Endothelial cell of umbilical vein (primary cell): ENCODE measurements around the gene RORB. TPM values are rescaled to one million over a fixed set of nuclear protein-coding genes. Genes with fewer than 3 reads are reported as not detected.

ENCODE experiments used
- BruUV-seq: library from RNA; stranded (reverse); fragments of 400-500 nt; replicated peaks from 2 replicates; lab custom pipeline; 2021; lab: Mats Ljungman, UMichigan
- CTCF ChIA-PET: fragments of 300-600, 350-600 bp; sonication (Branson Sonifier 250); formaldehyde crosslinking; loops from one replicate; lab custom pipeline; 2021; ENCODE audit warnings: antibody characterized with exemption, inconsistent platforms; lab: Charles Lee
- POLR2A ChIA-PET: fragments of 300-600, 350-600 bp; sonication (Branson Sonifier 250); formaldehyde crosslinking; loops from one replicate; lab custom pipeline; 2021; ENCODE audit warnings: antibody characterized with exemption, inconsistent platforms; lab: Charles Lee
- DNase-seq: peaks from one replicate; pipeline ENCODE4 v3.0.0-alpha.2; 2011; ENCODE audit warnings: low read depth, low spot score
- FAIRE-seq: peaks from 2 replicates; lab custom pipeline; 2011; peaks lifted over from hg19 to GRCh38; lab: Jason Lieb, UNC
- H2AFZ ChIP-seq: 2 replicates; pipeline ENCODE4 v1.6.0; 2012; ENCODE audit warnings: low read depth, low read length, control low read depth, inconsistent platforms
- H3K27ac ChIP-seq: 2 replicates; pipeline ENCODE4 v1.5.1; 2011; ENCODE audit warnings: low read depth, mild to moderate bottlenecking, control low read depth, low read length, moderate library complexity; ENCODE audit not compliant: insufficient read depth
- H3K27me3 ChIP-seq, 2 experiments: 2 replicates each; pipeline versions ENCODE4 v1.6.0 to v1.6.1; 2011; ENCODE audit warnings: low read length in 2 of 2, mixed read lengths in 1 of 2; ENCODE audit not compliant: control insufficient read depth in 2 of 2, insufficient read depth in 2 of 2
- H3K36me3 ChIP-seq, 2 experiments: 2 replicates in 1 of 2; 3 replicates in 1 of 2; pipeline ENCODE4 v1.5.1; 2011; ENCODE audit warnings: low read length in 2 of 2, mild to moderate bottlenecking in 1 of 2, moderate library complexity in 1 of 2; ENCODE audit not compliant: control insufficient read depth in 2 of 2, insufficient read depth in 2 of 2; ENCODE audit errors: extremely low read depth in 1 of 2
- H3K4me1 ChIP-seq: 3 replicates; pipeline ENCODE4 v1.5.1; 2011; ENCODE audit warnings: mild to moderate bottlenecking, low read length; ENCODE audit not compliant: control insufficient read depth, insufficient read depth; ENCODE audit errors: extremely low read depth
- H3K4me2 ChIP-seq: 2 replicates; pipeline ENCODE4 v1.6.1; 2011; ENCODE audit warnings: low read length, control low read depth, mixed read lengths; ENCODE audit not compliant: insufficient read depth
- H3K4me3 ChIP-seq, 3 experiments: fragments of 200-600 bp in 1 of 3; sonication (generic), shearing (Covaris generic) in 1 of 3; replicated peaks in 1 of 3; 2 replicates each; pipeline ENCODE4 v1.5.1; 2011 to 2016; ENCODE audit warnings: control low read depth in 3 of 3, low read length in 3 of 3, mild to moderate bottlenecking in 2 of 3, inconsistent platforms in 1 of 3, low read depth in 1 of 3, moderate library complexity in 1 of 3; ENCODE audit not compliant: insufficient read depth in 1 of 3
- H3K79me2 ChIP-seq: 2 replicates; pipeline ENCODE4 v1.6.0; 2012; ENCODE audit warnings: low read length, inconsistent platforms; ENCODE audit not compliant: control insufficient read depth, insufficient read depth
- H3K9ac ChIP-seq: replicated peaks from 2 replicates; pipeline ENCODE3; 2011; ENCODE audit warnings: low read length, control low read depth; ENCODE audit not compliant: insufficient read depth; ENCODE audit errors: extremely low read depth
- H3K9me1 ChIP-seq: replicated peaks from 3 replicates; pipeline ENCODE4 v1.6.0; 2011; ENCODE audit warnings: mild to moderate bottlenecking, low read length; ENCODE audit not compliant: control insufficient read depth, insufficient read depth; ENCODE audit errors: extremely low read depth
- H3K9me3 ChIP-seq: replicated peaks from 2 replicates; pipeline ENCODE4 v1.5.1; 2012; ENCODE audit warnings: low read length, inconsistent platforms; ENCODE audit not compliant: control insufficient read depth, insufficient read depth
- H4K20me1 ChIP-seq: replicated peaks from 2 replicates; pipeline ENCODE3; 2011; ENCODE audit warnings: mild to moderate bottlenecking, low read length; ENCODE audit not compliant: control insufficient read depth, insufficient read depth; ENCODE audit errors: extremely low read depth
- FOS ChIP-seq: IDR thresholded peaks from 2 replicates; pipeline ENCODE4 v1.6.1; 2011; ENCODE audit warnings: mild to moderate bottlenecking, low read length, moderate library complexity, borderline replicate concordance; ENCODE audit not compliant: insufficient read depth
- GATA2 ChIP-seq: IDR thresholded peaks from 2 replicates; pipeline ENCODE4 v1.7.0; 2011; ENCODE audit warnings: low read depth, mild to moderate bottlenecking, moderate library complexity, mixed read lengths, low read length; ENCODE audit not compliant: insufficient read length, insufficient read depth
- JUN ChIP-seq: IDR thresholded peaks from 2 replicates; pipeline ENCODE4 v1.6.1; 2011; ENCODE audit warnings: borderline replicate concordance, low read depth; ENCODE audit not compliant: insufficient read length, insufficient read depth
- MAX ChIP-seq: IDR thresholded peaks from 2 replicates; pipeline ENCODE4 v1.6.1; 2011; ENCODE audit not compliant: insufficient read depth, insufficient read length
- POLR2AphosphoS5 ChIP-seq: IDR thresholded peaks from 2 replicates; pipeline ENCODE4 v1.6.1; 2012; ENCODE audit warnings: low read depth, mild to moderate bottlenecking, control low read depth, low read length, moderate library complexity; ENCODE audit not compliant: insufficient read depth
- dilution Hi-C: fragments of 300-500 bp; cut with MboI; formaldehyde crosslinking; loops from one replicate; pipeline ENCODE4 v1.15.0; 2019; ENCODE audit warnings: low sequenced_read_pairs; ENCODE audit not compliant: extremely low pct_ligation_motif_present
- intact Hi-C: fragments of 100-400 bp; cut with micrococcal nuclease; formaldehyde crosslinking; loops from one replicate; pipeline ENCODE4 v1.10.0; 2022
- polyA plus RNA-seq, 4 experiments: library from polyadenylated mRNA; depleted of rRNA in 3 of 4; stranded (reverse) in 3 of 4; unstranded in 1 of 4; fragments of >200 nt; gene quantifications; 2 replicates each; pipeline versions ENCODE4 v1.2.1 to v1.2.3, GENCODE V29; 2011 to 2012; ENCODE audit warnings: missing spikeins in 1 of 4
- total RNA-seq: library from RNA; stranded (reverse); gene quantifications from 2 replicates; pipeline ENCODE4 v1.2.3, GENCODE V29; 2021

Gene RORB
- total and polyA plus RNA-seq, 2 donors (not counting 3 experiments of a cell fraction or from before 2014, with no cell fraction given) = not detected

GRCh38 chr9:74642376-74642775 lies 145.2 kb downstream of the RORB start:
- Histone ChIP-seq H3K9me3 (no peaks in the 10 kb centered on the region), H3K4me3 (no peak overlapping the region), H3K27ac (no peak overlapping the region), H3K36me3 (no peaks in the 10 kb centered on the region), H3K79me2 (no peaks in the 10 kb centered on the region), H4K20me1 (no peaks in the 10 kb centered on the region), H2AFZ (no peak overlapping the region), H3K9ac (no peak overlapping the region), H3K27me3 (no peaks in the 10 kb centered on the region), H3K4me1 (no peaks in the 10 kb centered on the region), H3K4me2 (no peak overlapping the region), H3K9me1 (no peaks in the 10 kb centered on the region)
- ChIA-PET CTCF (interaction anchor here (1.4 to 2.2 kb wide), 2 partner anchors 959 to 1441 kb away, joined by 4 to 33 read pairs; no protein-coding TSS in a partner anchor), POLR2A (no interaction called here)
- no peak for FAIRE-seq
- intact Hi-C loops = loop anchor here (10.0 kb wide), 1 partner anchor 1378 kb away; no protein-coding TSS in a partner anchor
- no peak for DNase-seq
- dilution Hi-C loops = no loop called here
- no peak for TF ChIP-seq FOS
- no peak for TF ChIP-seq MAX
- BruUV-seq = no TSS peak

GRCh38 chr9:74643303-74643923 lies 146.3 kb downstream of the RORB start:
- CTCF ChIA-PET = interaction anchor here (1.3 to 2.2 kb wide), 4 partner anchors 16 to 1442 kb away, joined by 3 to 33 read pairs (median 7); no protein-coding TSS in a partner anchor
- dilution Hi-C loops = no loop called here

More at GRCh38 chr9:74643303-74643923, 146.3 kb downstream of the RORB start:
- H4K20me1 ChIP-seq = no peaks in the 10 kb centered on the region
- H3K9me1 ChIP-seq = no peaks in the 10 kb centered on the region
- TF ChIP-seq FOS (no peak), MAX (no peak), JUN (no peak), GATA2 (no peak), POLR2AphosphoS5 (no peak)
- no peak overlapping the region for H3K4me2 ChIP-seq
- H3K27me3 ChIP-seq = no peaks in the 10 kb centered on the region
- no peaks in the 10 kb centered on the region for H3K4me1 ChIP-seq
- POLR2A ChIA-PET = no interaction called here
- intact Hi-C loops = loop anchor here (10.0 kb wide), 1 partner anchor 1379 kb away; no protein-coding TSS in a partner anchor
- no peak for FAIRE-seq
- no peaks in the 10 kb centered on the region for H3K9me3 ChIP-seq
- no peak overlapping the region for H2AFZ ChIP-seq
- no peak overlapping the region for H3K4me3 ChIP-seq
- H3K79me2 ChIP-seq = no peaks in the 10 kb centered on the region
- no peak for DNase-seq
- BruUV-seq = no TSS peak
- no peak overlapping the region for H3K27ac ChIP-seq
- H3K9ac ChIP-seq = no peak overlapping the region
- no peaks in the 10 kb centered on the region for H3K36me3 ChIP-seq
